ENCODE measurements around the gene BRCA2. TPM values are rescaled to one million over a fixed set of nuclear protein-coding genes. Genes with fewer than 3 reads are reported as not detected.

Gene BRCA2
- total RNA-seq, 6 experiments from 2014 or later: 0.46 to 4.0 (median 1.8) TPM

- intact Hi-C loops (cut with DNase I): no loop called here
- no peak for ATAC-seq
These were observed 33.1 kb upstream of the BRCA2 start for GRCh38 chr13:32282096-32282711.

DNA sequence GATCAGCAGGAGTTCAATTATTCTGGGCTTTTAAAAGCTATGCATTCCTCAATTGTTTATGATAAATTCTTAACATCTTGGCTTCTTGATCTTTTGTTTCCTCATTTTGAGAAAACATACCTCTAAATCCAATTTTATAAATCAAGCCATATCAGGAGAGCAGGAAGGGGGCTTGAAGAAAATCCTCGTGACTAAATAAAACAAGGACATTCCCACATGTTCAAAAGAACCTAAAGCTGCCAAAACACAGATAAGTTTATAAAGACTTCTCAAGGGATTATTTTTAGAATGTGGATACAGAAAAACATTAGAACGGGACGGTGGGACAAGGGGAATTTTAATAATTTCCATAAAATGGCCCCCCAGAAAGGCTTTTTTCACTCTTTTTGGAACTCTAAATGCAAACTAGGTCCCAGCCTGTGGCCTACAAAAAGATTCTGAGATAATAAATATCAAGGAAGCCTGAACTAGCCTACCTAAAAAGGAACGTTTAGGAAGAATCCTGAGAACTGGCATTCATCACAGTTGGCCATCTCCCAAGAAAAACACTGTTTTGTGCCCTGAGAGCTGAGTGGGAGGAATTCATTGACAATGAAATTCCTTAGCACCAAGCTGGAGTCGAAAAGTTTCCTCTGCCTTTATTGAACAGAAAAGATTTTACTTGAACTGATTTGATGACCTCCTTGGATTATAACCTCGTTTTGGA is 30.2 kb upstream of the BRCA2 start:
- intact Hi-C loops (cut with DNase I): no loop called here
- WGBS (ENCODE audit: insufficient coverage, low coverage, low lambda C conversion rate, missing lambda C conversion rate): 46% methylated on average over 6 of the region's 6 CpGs
- no peak overlapping the region for H3K4me3 ChIP-seq
- no peaks in the 10 kb centered on the region for H3K27me3 ChIP-seq
- no peaks in the 10 kb centered on the region for H3K9me3 ChIP-seq
- no peak overlapping the region for H3K27ac ChIP-seq
- DNase-seq: peak in 1 of 3 donors; percentile 52
- TF ChIP-seq CTCF (IDR thresholded peaks at IDR 0.05) (no peak), POLR2A (IDR thresholded peaks at IDR 0.05) (no peak)
- peaks cover 0 to 2% (median 0%) of the 10 kb centered on the region in 4 donors for H3K36me3 ChIP-seq
- peak; percentile 67 to 81 (median 74) for ATAC-seq
- peaks cover 0 to 3% (median 0%) of the 10 kb centered on the region in 4 donors for H3K4me1 ChIP-seq

More at GRCh38 chr13:32282096-32282711, 33.1 kb upstream of the BRCA2 start:
- H3K4me3 ChIP-seq: no peak overlapping the region
- no peak for TF ChIP-seq POLR2A (IDR thresholded peaks at IDR 0.05)
- TF ChIP-seq CTCF (IDR thresholded peaks at IDR 0.05): no peak
- H3K4me1 ChIP-seq: peaks cover 0 to 3% (median 0%) of the 10 kb centered on the region in 4 donors
- no peaks in the 10 kb centered on the region for H3K27me3 ChIP-seq
- H3K27ac ChIP-seq: no peak overlapping the region
- H3K36me3 ChIP-seq: peaks cover 0 to 25% (median 7%) of the 10 kb centered on the region in 4 donors
- H3K9me3 ChIP-seq: no peaks in the 10 kb centered on the region
- 82% methylated on average over 2 of the region's 2 CpGs for WGBS (ENCODE audit: insufficient coverage, low coverage, low lambda C conversion rate, missing lambda C conversion rate)
- DNase-seq: no peak

DNA sequence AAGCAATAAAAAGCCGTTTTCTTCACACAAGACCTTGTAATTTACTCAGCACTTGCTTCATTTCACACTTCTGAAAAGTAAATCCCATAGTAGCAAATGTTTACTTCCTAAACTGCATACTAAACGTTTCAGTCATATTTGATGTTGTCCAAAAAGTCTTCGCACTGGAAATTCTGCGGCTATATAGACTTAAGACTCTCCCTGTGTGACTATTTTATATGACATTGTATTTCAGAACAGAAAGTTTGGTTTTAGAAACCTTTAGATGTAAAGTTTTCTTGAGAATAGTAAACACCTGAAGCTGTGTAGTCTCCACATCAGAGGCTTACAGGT is 29.7 kb upstream of the BRCA2 start:
- no peaks in the 10 kb centered on the region for H3K9me3 ChIP-seq
- H3K4me1 ChIP-seq: peaks cover 0 to 3% (median 0%) of the 10 kb centered on the region in 4 donors
- 56% methylated on average over 4 of the region's 4 CpGs for WGBS (ENCODE audit: insufficient coverage, low coverage, low lambda C conversion rate, missing lambda C conversion rate)
- intact Hi-C loops (cut with DNase I): no loop called here
- no peaks in the 10 kb centered on the region for H3K36me3 ChIP-seq
- DNase-seq: no peak
- H3K27ac ChIP-seq: no peak overlapping the region
- H3K4me3 ChIP-seq: no peak overlapping the region
- no peak for ATAC-seq
- TF ChIP-seq CTCF (IDR thresholded peaks at IDR 0.05) (no peak), POLR2A (IDR thresholded peaks at IDR 0.05) (no peak)
- H3K27me3 ChIP-seq: no peaks in the 10 kb centered on the region

DNA sequence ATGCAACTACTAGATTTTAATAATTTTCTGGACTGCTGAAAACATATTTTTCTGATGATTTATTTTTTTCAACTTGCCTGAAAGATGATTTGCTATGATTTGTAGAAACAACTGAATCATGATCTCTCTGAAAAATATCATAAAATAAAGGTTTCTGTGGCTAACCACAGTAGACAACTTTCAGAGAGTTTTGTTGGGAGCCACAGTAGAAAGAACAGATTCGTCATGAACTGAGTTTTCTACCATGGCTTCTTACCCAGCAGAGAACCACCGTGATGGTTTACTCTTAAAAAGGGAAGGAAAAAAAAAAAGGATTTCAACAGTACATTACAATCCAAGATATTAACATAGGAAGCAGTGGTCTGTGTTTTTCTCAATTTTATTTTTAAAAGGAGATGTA is 18.1 kb upstream of the BRCA2 start:
- Histone ChIP-seq H3K27ac (no peak overlapping the region), H3K27me3 (no peaks in the 10 kb centered on the region), H3K36me3 (peaks cover 0 to 8% (median 0%) of the 10 kb centered on the region in 4 donors), H3K9me3 (no peaks in the 10 kb centered on the region), H3K4me3 (no peak overlapping the region), H3K4me1 (peaks cover 0 to 18% (median 0%) of the 10 kb centered on the region in 4 donors)
- DNase-seq (no peak), ATAC-seq (no peak)
- 72% methylated on average over 2 of the region's 2 CpGs for WGBS (ENCODE audit: insufficient coverage, low coverage, low lambda C conversion rate, missing lambda C conversion rate)
- TF ChIP-seq POLR2A (IDR thresholded peaks at IDR 0.05) (no peak), CTCF (IDR thresholded peaks at IDR 0.05) (no peak)
- intact Hi-C loops (cut with DNase I): no loop called here

Measured in right lobe of liver (tissue), 6 donors.